ENCODE measurements around the gene UBE2E2. TPM values are rescaled to one million over a fixed set of nuclear protein-coding genes. Genes with fewer than 3 reads are reported as not detected.

Gene UBE2E2
- total RNA-seq, 1 donor from 2014 or later: 45.9 TPM

GRCh38 chr3:23264413-23264812 lies 61.3 kb downstream of the UBE2E2 start:
- intact Hi-C loops (cut with DNase I): no loop called here
- Histone ChIP-seq H3K36me3 (no peaks in the 10 kb centered on the region), H3K27ac (no peak overlapping the region), H3K9me3 (no peaks in the 10 kb centered on the region), H3K4me1 (peaks cover 4% of the 10 kb centered on the region), H3K4me3 (no peak overlapping the region), H3K27me3 (no peaks in the 10 kb centered on the region)
- ATAC-seq (no peak), DNase-seq (no peak)
- TF ChIP-seq CTCF (IDR thresholded peaks at IDR 0.05): no peak

GRCh38 chr3:23270423-23270822 lies 67.3 kb downstream of the UBE2E2 start:
- no peaks in the 10 kb centered on the region for H3K27me3 ChIP-seq
- no peaks in the 10 kb centered on the region for H3K4me1 ChIP-seq
- ATAC-seq (no peak), DNase-seq (no peak)
- TF ChIP-seq CTCF (IDR thresholded peaks at IDR 0.05): no peak
- H3K9me3 ChIP-seq: no peaks in the 10 kb centered on the region
- intact Hi-C loops (cut with DNase I): no loop called here
- H3K4me3 ChIP-seq: no peak overlapping the region
- H3K36me3 ChIP-seq: no peaks in the 10 kb centered on the region
- H3K27ac ChIP-seq: no peak overlapping the region

GRCh38 chr3:23271876-23272741 lies 69.0 kb downstream of the UBE2E2 start:
- DNase-seq (no peak), ATAC-seq (no peak)
- Histone ChIP-seq H3K27me3 (no peaks in the 10 kb centered on the region), H3K27ac (no peak overlapping the region), H3K36me3 (no peaks in the 10 kb centered on the region), H3K9me3 (no peaks in the 10 kb centered on the region), H3K4me1 (no peaks in the 10 kb centered on the region), H3K4me3 (no peak overlapping the region)
- intact Hi-C loops (cut with DNase I): no loop called here
- TF ChIP-seq CTCF (IDR thresholded peaks at IDR 0.05): no peak

GRCh38 chr3:23272820-23273219 lies 69.7 kb downstream of the UBE2E2 start:
- no peak overlapping the region for H3K27ac ChIP-seq
- no peaks in the 10 kb centered on the region for H3K36me3 ChIP-seq
- no peak for DNase-seq
- H3K4me1 ChIP-seq: peaks cover 2% of the 10 kb centered on the region
- H3K27me3 ChIP-seq: no peaks in the 10 kb centered on the region
- H3K9me3 ChIP-seq: no peaks in the 10 kb centered on the region
- no peak for ATAC-seq
- no peak overlapping the region for H3K4me3 ChIP-seq
- intact Hi-C loops (cut with DNase I): no loop called here
- TF ChIP-seq CTCF (IDR thresholded peaks at IDR 0.05): no peak

GRCh38 chr3:23275061-23275460 lies 71.9 kb downstream of the UBE2E2 start:
- H3K4me1 ChIP-seq: peaks cover 11% of the 10 kb centered on the region
- H3K36me3 ChIP-seq: no peaks in the 10 kb centered on the region
- DNase-seq: no peak
- ATAC-seq: no peak
- no peak overlapping the region for H3K4me3 ChIP-seq
- no peaks in the 10 kb centered on the region for H3K9me3 ChIP-seq
- intact Hi-C loops (cut with DNase I): no loop called here
- H3K27me3 ChIP-seq: no peaks in the 10 kb centered on the region
- no peak overlapping the region for H3K27ac ChIP-seq
- no peak for TF ChIP-seq CTCF (IDR thresholded peaks at IDR 0.05)

Measured in upper lobe of right lung (tissue), 1 donor.